ENCODE measurements around the gene ZSWIM6.
"Not testable (repeated sequence)": the region's sequence is repeated elsewhere in the genome, so short reads cannot be mapped to it uniquely, and the experiment has no call there.

The ZSWIM6 gene

GRCh38 chr5:61363401-61364114 is 31.5 kb downstream of the ZSWIM6 start:
- DNase-seq (ENCODE audit: low spot score), result no peak

- no peak for DNase-seq (ENCODE audit: low spot score)
These were observed 34.6 kb downstream of the ZSWIM6 start for GRCh38 chr5:61366497-61367240.

GRCh38 chr5:61370506-61370905 is 38.4 kb downstream of the ZSWIM6 start:
- no peak for DNase-seq (ENCODE audit: low spot score)

- DNase-seq (ENCODE audit: low spot score), result no peak
These were observed 39.4 kb downstream of the ZSWIM6 start for GRCh38 chr5:61371474-61371873.

GRCh38 chr5:61379677-61380076 is 47.6 kb downstream of the ZSWIM6 start:
- no peak for DNase-seq (ENCODE audit: low spot score)

DNA sequence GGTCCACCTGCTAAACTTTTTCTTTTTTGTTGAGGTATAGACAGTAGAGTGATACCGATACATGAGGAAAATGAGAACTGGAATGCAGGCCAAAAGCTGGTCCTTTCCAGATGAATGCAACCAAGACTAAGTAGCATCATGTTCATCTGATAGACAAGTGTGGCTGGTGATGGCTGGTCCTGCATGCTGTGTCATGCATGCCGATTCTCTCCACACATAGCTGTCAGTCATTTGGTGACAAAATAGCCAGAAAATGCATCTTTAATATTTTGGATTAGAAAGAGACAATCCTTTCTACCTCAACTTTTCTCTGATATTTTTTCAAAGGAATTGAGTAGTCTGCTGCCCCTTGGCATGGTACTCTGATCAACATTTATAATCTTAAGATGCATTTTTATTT is 49.9 kb downstream of the ZSWIM6 start:
- no peak for DNase-seq (ENCODE audit: low spot score)

GRCh38 chr5:61385627-61386026 is 53.6 kb downstream of the ZSWIM6 start:
- no peak for DNase-seq (ENCODE audit: low spot score)

DNA sequence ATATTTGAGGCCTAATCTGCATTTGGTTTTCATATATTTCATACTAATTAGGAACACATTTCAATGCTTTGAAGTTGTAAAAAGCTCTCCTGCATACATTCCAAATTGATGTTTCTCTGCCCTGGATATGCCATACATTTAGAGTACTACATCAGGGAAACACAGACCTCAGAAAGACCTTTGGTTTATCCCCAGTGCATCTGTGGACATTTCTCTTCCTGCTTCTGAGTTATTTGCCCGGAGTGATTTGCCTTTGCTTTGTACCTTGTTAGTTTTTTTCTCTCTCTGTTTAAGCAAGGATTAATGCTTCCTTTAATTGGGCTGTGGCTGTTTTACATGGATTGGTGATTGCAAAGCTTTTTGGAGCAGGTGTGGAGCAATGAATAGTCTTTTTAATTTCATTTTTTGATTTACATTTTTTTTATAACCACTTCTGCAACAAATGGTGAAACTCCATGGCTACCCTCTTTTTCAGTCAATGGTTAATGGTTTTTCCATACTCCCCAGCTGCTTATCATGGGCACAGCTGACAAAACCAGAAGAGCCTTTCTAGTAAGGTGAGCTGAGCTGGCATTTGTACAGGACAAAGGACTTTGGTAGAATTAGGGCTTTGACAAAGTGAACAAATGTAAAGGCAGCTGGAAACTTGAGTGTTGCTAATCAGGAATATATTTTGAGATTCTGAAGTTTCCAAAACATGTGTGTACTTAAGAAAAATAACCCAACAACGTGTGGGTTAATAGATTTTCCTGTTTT is 54.2 kb downstream of the ZSWIM6 start:
- no peak for DNase-seq (ENCODE audit: low spot score)

DNA sequence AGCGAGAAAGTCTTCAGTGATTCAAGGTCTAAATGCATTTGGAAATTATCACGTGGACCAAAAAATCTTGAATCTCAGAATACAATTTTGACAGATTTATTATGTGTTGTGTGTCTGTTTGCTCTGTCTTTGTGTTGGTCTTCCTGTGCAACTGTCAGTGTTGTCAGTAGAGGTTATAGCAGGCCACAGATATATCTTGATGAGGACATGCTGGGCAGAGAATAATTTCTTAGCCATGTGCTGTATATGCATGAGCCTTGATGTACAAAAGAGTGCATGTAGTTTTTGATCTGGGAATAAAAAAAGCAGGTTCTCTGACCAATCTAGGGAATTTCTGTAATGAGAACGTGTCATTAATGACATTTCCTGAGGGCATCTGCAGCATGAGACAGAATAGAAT is 57.6 kb downstream of the ZSWIM6 start:
- DNase-seq (ENCODE audit: low spot score), result no peak

DNA sequence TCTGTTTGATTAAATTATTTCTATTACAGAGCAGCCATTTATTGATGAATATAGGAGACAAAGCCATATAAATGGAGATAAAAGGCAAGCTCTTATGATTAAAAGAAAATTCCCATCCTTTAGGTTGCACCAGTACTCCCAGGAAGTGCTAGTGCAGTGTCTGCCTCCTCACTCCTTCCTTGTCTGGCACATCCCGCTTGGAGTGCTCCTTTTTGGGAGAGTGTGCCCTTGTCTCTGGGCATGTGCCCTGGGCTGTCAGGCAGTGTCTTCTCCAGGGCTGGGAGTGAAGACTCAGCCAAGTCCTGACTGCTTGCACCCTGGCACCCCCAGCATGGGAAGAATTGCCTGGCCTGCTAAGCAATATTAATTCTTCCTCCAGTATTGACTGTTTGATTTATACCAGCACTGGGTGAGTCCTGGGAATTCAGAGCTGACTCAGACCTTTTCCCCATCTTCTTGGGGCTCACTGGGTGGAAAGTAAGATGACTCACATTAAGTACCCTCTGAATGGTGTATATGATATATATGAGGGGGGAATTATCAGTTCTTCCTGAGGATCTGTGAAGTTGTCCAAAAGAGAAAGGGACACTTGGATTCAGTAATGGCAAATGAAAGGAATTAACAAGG is 62.1 kb downstream of the ZSWIM6 start:
- DNase-seq (ENCODE audit: low spot score), result no peak

GRCh38 chr5:61394793-61395192 is 62.7 kb downstream of the ZSWIM6 start:
- DNase-seq (ENCODE audit: low spot score), result no peak

DNA sequence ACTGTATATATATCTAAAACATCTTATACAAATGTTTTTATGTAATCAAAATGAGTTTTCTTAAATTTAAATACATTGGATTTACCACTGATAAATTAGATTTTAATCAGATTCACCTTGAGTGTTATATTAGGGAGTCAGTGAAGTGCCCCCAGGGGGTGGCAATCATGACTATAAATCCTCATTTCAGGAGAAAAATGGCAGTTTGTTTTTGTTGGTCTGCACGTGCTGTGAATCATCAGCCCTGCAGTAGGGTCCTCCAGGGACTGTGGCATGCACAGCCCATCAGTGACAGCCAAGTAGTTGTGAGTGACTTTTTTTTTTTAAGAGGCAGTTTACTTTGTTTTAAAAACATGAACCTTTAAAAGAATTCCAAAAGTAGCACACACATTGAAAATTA is 65.2 kb downstream of the ZSWIM6 start:
- DNase-seq (ENCODE audit: low spot score), result no peak

DNA sequence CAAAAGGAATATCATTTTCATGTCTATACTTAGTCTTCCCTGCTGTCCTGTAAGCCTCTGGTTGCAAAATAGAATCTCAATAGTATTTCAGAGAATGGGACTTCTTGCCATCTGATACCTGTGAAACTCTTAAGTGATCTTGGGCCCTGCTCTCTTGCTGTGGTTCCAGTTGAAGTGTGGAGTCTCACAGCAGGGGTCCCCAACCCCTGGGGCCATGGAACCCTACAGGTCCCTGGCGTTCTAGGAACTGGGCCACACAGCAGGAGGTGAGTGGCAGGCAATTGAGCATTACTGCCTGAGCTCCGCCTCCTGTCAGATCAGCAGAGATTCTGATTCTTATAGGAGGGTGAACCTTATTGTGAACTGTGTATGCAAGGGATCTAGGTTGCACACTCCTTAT is 65.9 kb downstream of the ZSWIM6 start:
- no peak for DNase-seq (ENCODE audit: low spot score)

GRCh38 chr5:61398440-61398839 is 66.4 kb downstream of the ZSWIM6 start:
- DNase-seq (ENCODE audit: low spot score), result no peak

GRCh38 chr5:61399679-61400078 is 67.6 kb downstream of the ZSWIM6 start:
- DNase-seq (ENCODE audit: low spot score), result no peak

DNA sequence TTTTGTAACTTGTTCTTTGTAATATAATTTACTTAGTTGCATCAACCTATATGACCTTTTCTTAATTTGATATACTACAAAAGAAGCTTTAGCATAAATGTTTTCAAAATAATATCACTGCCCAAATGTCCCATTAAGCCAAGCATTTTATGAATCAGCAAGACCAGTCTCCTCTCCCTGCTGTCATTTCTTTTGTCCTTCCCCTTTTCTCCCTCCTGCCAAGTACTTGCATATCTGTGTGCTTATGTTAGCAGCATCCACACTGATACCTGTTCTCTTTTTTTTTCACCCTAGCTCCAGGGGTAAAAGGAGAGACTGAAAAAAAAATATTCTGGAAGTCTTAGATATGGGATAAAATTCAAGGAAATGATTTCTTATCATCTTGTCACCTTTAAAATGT is 69.7 kb downstream of the ZSWIM6 start:
- no peak for DNase-seq (ENCODE audit: low spot score)

DNA sequence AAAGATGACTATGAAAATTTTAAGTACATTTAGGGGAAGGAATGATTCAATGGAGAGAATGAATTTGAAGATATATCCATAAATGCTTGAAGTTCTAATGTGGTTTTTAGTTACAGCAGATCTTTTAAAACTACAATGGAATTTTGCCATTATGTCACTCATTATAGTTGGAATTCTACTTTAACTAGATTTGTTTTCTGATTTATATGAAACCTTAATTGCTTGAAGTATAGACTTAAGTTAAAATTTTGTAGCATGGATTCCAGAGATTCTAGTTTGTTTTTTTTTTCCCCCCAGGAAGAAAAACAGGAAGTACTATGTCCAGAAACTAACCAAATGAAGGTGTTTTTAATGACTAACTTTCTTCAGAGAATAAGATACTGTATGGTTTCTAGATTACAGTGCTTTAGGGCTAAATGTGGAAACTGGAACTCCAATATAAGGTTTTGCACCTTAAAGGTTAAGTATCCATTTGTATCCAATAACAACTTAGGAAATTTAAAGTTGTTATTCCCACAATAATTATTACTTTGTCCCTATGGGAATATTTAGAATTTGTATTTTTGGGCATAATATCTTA is 70.3 kb downstream of the ZSWIM6 start:
- DNase-seq (ENCODE audit: low spot score), result no peak

DNA sequence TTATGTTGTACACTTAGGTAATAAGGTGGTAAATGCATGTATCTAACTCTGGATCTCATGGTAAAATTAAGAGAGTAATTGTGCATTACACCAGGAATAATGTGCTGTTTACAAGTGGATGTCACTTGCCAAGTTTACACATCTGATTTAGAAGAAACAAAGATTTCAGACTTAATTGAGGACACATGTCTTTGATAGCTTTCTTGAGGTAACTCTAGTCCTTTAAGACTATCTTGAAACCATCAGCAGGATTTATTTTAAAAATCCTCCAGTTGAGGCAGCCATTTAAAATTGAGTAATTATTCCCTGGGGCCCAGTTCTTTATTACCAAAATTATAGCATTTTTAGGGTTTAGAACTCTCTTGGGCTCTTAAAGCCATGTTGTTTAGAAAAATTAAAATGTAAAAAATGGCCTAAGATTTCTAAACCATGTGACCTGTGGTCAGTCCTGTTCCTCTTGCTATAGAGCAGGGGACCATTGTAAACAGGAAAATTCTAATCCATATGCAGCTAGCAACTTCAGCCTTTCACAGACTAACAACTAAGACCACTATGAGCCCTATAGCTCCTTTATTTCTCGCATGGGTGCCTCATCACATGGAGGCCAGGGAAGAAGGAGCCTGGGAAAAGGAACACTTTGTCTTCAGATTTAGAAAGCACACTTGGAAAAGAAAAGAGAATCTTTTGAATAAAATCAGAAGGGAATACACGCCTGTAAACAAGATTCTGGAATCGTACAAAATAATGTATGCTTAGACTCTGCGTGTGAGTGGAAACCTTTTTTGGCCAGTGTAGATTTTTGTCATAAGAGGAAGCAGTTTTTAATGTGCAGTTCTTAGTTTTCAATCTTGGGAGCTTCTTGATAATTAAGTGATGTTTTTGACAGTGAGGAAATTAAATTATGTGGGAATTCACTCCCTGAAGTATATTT is 71.2 kb downstream of the ZSWIM6 start:
- no peak for DNase-seq (ENCODE audit: low spot score)

DNA sequence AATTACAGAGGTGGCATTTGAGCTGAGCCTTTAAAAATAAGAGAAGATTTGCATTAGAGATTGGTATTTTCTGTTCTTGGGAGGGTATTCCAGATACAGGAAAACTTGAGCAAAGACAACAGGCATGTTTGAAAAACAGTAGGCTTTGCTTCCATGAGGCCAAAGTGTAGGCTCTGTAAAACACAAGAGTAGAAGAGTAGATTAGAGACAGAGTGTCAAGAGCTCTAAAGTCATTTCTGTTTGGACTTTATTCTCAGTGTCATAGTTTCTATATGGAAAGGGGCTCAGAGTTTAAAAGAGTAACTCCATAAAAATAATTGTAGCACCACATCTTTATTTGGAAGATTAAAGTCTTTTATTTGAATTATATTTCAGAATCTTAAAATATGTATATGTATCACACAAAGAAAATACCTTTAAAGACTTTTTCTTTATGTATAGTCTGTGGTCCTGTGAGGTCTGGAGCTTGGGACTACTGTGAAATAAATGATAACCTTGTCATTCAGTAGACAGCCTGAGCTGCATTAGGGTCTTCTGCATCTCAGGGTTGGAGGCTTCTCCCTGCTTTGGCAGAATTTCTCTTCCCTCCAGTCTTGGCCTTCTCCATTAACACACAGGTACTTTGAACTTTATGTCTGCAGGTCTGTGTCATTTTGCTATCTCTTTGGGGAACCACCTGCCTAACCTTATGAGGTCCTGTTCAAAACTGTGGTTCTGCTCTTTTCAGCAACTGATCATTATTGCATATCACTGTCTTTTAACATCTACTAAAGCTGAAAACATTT is 73.6 kb downstream of the ZSWIM6 start:
- DNase-seq (ENCODE audit: low spot score), result no peak

- DNase-seq (ENCODE audit: low spot score), result not testable (repeated sequence)
These were observed 74.4 kb downstream of the ZSWIM6 start for GRCh38 chr5:61406497-61406896.
